HepG2 (cell line): ENCODE results near the gene IPO5. TPM values are rescaled to one million over a fixed set of nuclear protein-coding genes. Genes with fewer than 3 reads are reported as not detected.

Experiments used
- ATAC-seq: fragments of 200-7000 bp; cut with Tn5 transposase; 3 replicates; pipeline ENCODE4 v1.9.1; 2020; ENCODE audit warnings: mild to moderate bottlenecking, moderate library complexity
- BruUV-seq: library from RNA; stranded (reverse); fragments of 400-500 nt; replicated peaks from 2 replicates; lab custom pipeline; 2021; lab: Mats Ljungman, UMichigan
- CTCF ChIA-PET: fragments of 300-600 bp; formaldehyde crosslinking; extraction: SDS; loops from one replicate; lab custom pipeline; 2021; ENCODE audit warnings: low total read pairs, inconsistent platforms, low intra/inter-chr PET ratio; lab: Yijun Ruan, JAX
- POLR2A ChIA-PET: fragments of 350-600 bp; sonication (Branson Sonifier 250); formaldehyde crosslinking; loops from one replicate; lab custom pipeline; 2020; ENCODE audit warnings: antibody characterized with exemption, inconsistent platforms; lab: Yijun Ruan, JAX
- DNase-seq: peaks from one replicate; pipeline ENCODE4 v3.0.0-alpha.2; 2015; ENCODE audit warnings: low spot score
- FAIRE-seq: peaks from 3 replicates; lab custom pipeline; 2011; peaks lifted over from hg19 to GRCh38; lab: Jason Lieb, UNC
- H2AFZ ChIP-seq: one replicate; pipeline ENCODE4 v1.6.1; 2011; ENCODE audit warnings: low read length, inconsistent platforms
- H3K27ac ChIP-seq: fragments of 300-600 bp; 3 replicates; pipeline ENCODE4 v1.8.0; 2011; ENCODE audit warnings: mixed run types, mild to moderate bottlenecking, mixed read lengths, low read length, inconsistent platforms; ENCODE audit not compliant: insufficient read depth; ENCODE audit errors: extremely low read length
- H3K27me3 ChIP-seq, 2 experiments: fragments of 200-600 bp in 1 of 2; 2 replicates in 1 of 2; 3 replicates in 1 of 2; pipeline versions ENCODE4 v1.6.0 to v1.8.0; 2011; ENCODE audit warnings: low read length in 2 of 2, mild to moderate bottlenecking in 2 of 2, moderate library complexity in 2 of 2, inconsistent platforms in 1 of 2; ENCODE audit not compliant: insufficient read depth in 2 of 2, control insufficient read depth in 1 of 2
- H3K36me3 ChIP-seq, 2 experiments: fragments of 200-600 bp in 1 of 2; replicated peaks in 1 of 2; 2 replicates in 1 of 2; 3 replicates in 1 of 2; pipeline versions ENCODE4 v1.5.1 to v1.8.0; 2011; ENCODE audit warnings: low read length in 2 of 2, inconsistent platforms in 1 of 2; ENCODE audit not compliant: insufficient read depth in 2 of 2, control insufficient read depth in 1 of 2
- H3K4me1 ChIP-seq: 2 replicates; pipeline ENCODE4 v1.5.1; 2012; ENCODE audit warnings: low read length, inconsistent platforms; ENCODE audit not compliant: insufficient read depth
- H3K4me2 ChIP-seq: 2 replicates; pipeline ENCODE4 v1.6.0; 2011; ENCODE audit warnings: low read depth, low read length, inconsistent platforms
- H3K4me3 ChIP-seq, 3 experiments: fragments of 200-600 bp in 1 of 3; sonication (generic), shearing (Covaris generic) in 1 of 3; replicated peaks in 1 of 3; 2 replicates each; pipeline ENCODE4 v1.5.1; 2011 to 2016; ENCODE audit warnings: low read length in 3 of 3, inconsistent platforms in 2 of 3, low read depth in 2 of 3, mild to moderate bottlenecking in 2 of 3, control low read depth in 1 of 3, mixed read lengths in 1 of 3; ENCODE audit not compliant: insufficient read depth in 1 of 3
- H3K79me2 ChIP-seq: one replicate; pipeline ENCODE4 v1.6.1; 2011; ENCODE audit warnings: low read length, inconsistent platforms; ENCODE audit not compliant: insufficient read depth
- H3K9ac ChIP-seq: 2 replicates; pipeline ENCODE4 v1.6.0; 2011; ENCODE audit warnings: mild to moderate bottlenecking, low read depth, low read length, inconsistent platforms; ENCODE audit not compliant: insufficient read depth
- H3K9me3 ChIP-seq: 2 replicates; pipeline ENCODE4 v1.5.1; 2012; ENCODE audit warnings: mild to moderate bottlenecking, low read length
- H4K20me1 ChIP-seq: 2 replicates; pipeline ENCODE4 v1.6.0; 2011; ENCODE audit warnings: inconsistent platforms, mild to moderate bottlenecking, low read length, moderate library complexity; ENCODE audit not compliant: insufficient read depth
- ARNT2 ChIP-seq: sonication (generic); formaldehyde crosslinking; IDR thresholded peaks from 2 replicates; pipeline ENCODE4 v1.8.0; 2022; ENCODE audit warnings: mild to moderate bottlenecking, low read depth, missing genetic modification reagents, moderate library complexity
- CEBPB ChIP-seq: IDR thresholded peaks from 2 replicates; pipeline ENCODE4 v1.6.1; 2011; ENCODE audit warnings: low read depth, low read length, improper control_type of control experiment, borderline replicate concordance
- DPF2 ChIP-seq: sonication (generic); formaldehyde crosslinking; IDR thresholded peaks from 2 replicates; pipeline ENCODE4 v1.4.0; 2020; ENCODE audit warnings: mild to moderate bottlenecking, low read depth, missing genetic modification reagents, borderline replicate concordance
- HNRNPLL ChIP-seq: fragments of 200-400 bp; formaldehyde crosslinking; IDR thresholded peaks from 2 replicates; pipeline ENCODE4 v1.6.1; 2017; ENCODE audit warnings: mild to moderate bottlenecking, low read depth, low read length; ENCODE audit not compliant: poor library complexity, severe bottlenecking
- MED8 ChIP-seq: sonication (generic); formaldehyde crosslinking; IDR thresholded peaks from 2 replicates; pipeline ENCODE4 v1.8.1; 2023; ENCODE audit warnings: mild to moderate bottlenecking, missing genetic modification reagents; ENCODE audit not compliant: insufficient replicate concordance
- PHF8 ChIP-seq: sonication (generic); formaldehyde crosslinking; IDR thresholded peaks from 2 replicates; pipeline ENCODE4 v1.5.0; 2020; ENCODE audit warnings: missing genetic modification reagents
- RELA ChIP-seq: sonication (generic); formaldehyde crosslinking; IDR thresholded peaks from 2 replicates; pipeline ENCODE4 v1.4.0; 2020; ENCODE audit warnings: missing genetic modification reagents
- RXRA ChIP-seq: sonication (generic); formaldehyde crosslinking; IDR thresholded peaks from 2 replicates; pipeline ENCODE4 v1.5.1; 2020; ENCODE audit warnings: missing genetic modification reagents
- ZNF354B ChIP-seq: sonication (generic); formaldehyde crosslinking; IDR thresholded peaks from 2 replicates; pipeline ENCODE4 v1.8.0; 2022; ENCODE audit warnings: mild to moderate bottlenecking, missing genetic modification reagents
- ZNF652 ChIP-seq: IDR thresholded peaks from 2 replicates; pipeline ENCODE4 v1.6.1; 2016; ENCODE audit warnings: low read depth, borderline replicate concordance
- ZSCAN21 ChIP-seq: sonication (generic); formaldehyde crosslinking; IDR thresholded peaks from 2 replicates; pipeline ENCODE4 v1.8.0; 2022; ENCODE audit warnings: mild to moderate bottlenecking, missing genetic modification reagents, moderate library complexity, borderline replicate concordance
- WGBS: methylation state at CpG from one replicate; pipeline ENCODE4 v1.1.6; 2017; ENCODE audit warnings: low lambda C conversion rate; 5-methylcytosine and 5-hydroxymethylcytosine counted together
- in situ Hi-C: cut with HindIII; loops from 2 replicates; pipeline ENCODE4 v1.10.0; 2017; ENCODE audit warnings: low pct_unique_long_range_greater_than_20kb; ENCODE audit not compliant: extremely low pct_ligation_motif_present
- intact Hi-C: fragments of 100-400 bp; cut with micrococcal nuclease; formaldehyde crosslinking; loops from one replicate; pipeline ENCODE4 v1.10.0; 2022; ENCODE audit not compliant: unreplicated experiment
- polyA plus RNA-seq, 8 experiments: library from polyadenylated mRNA; depleted of rRNA in 3 of 8; stranded (reverse) in 7 of 8; unstranded in 1 of 8; fragments of >200 nt; fragmentation: Illumina TruSeq in 4 of 8; extraction: Trizol in 4 of 8; gene quantifications; 2 replicates each; pipeline versions ENCODE4 v1.2.1 to v1.2.3, GENCODE V29; 2011 to 2016; ENCODE audit warnings: low read depth in 4 of 8, missing spikeins in 1 of 8, mixed read lengths in 1 of 8; ENCODE audit not compliant: insufficient read depth in 1 of 8
- total RNA-seq, 5 experiments: library from RNA; depleted of rRNA; stranded (reverse); fragments of >200 nt; fragmentation: Illumina TruSeq; extraction: Trizol; gene quantifications; 2 replicates each; pipeline ENCODE4 v1.2.3, GENCODE V29; 2016; ENCODE audit warnings: low read depth in 1 of 5
- TF ChIP-seq, protein P1 (sequence below): IDR thresholded peaks from 2 replicates; pipeline ENCODE4 v1.6.1; 2016; ENCODE audit warnings: low read depth
- TF ChIP-seq, protein P2 (sequence below): sonication (generic); formaldehyde crosslinking; IDR thresholded peaks from 2 replicates; pipeline ENCODE4 v1.4.0; 2020; ENCODE audit warnings: missing genetic modification reagents, borderline replicate concordance
- TF ChIP-seq, protein P3 (sequence below), 2 experiments: IDR thresholded peaks; 2 replicates each; pipeline ENCODE4 v1.6.1; 2011 to 2012; ENCODE audit warnings: low read length in 2 of 2, borderline replicate concordance in 1 of 2, low read depth in 1 of 2, mild to moderate bottlenecking in 1 of 2, moderate library complexity in 1 of 2

The IPO5 gene
- total and polyA plus RNA-seq, 2 of the 13 experiments (the other 11 are each of a cell fraction or from before 2014, with no cell fraction given) = 155 to 242 TPM

DNA sequence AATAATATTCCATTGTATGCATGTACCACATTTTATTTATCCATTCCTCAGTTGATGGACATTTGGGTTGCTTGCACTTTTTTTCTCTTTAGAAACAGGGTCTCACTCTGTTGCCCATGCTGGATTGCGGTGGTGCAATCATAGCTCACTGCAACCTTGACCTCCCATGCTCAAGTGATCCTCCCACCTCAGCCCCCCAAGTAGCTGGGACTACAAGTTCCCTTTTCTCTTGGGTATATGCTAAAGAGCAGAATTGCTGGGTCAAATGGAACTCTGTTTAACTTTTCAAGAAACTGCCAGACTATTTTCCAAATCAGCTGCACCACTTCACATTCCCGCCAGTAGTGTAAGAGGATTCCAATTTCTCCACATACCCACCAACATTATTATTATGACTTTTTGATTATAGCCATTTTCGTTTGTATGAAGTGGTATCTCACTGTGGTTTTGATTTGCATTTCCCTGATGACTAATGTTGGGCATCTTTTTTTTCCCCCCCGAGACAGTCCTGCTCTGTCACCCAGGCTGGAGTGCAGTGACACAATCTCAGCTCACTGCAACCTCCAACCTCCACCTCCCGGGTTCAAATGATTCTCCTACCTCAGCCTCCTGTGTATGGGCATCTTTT is 7.6 kb upstream of the IPO5 start:
- Histone ChIP-seq H3K27me3 (0 out of 5 replicates have a peak, but pooled peaks cover 0 to 8% of the 10 kb centered on the region in 2 experiments), H3K79me2 (no peaks in the 10 kb centered on the region), H2AFZ (no peak overlapping the region), H3K4me1 (no peaks in the 10 kb centered on the region), H3K9ac (no peak overlapping the region), H3K4me2 (no peak overlapping the region), H3K27ac (no peak overlapping the region), H3K4me3 (no peak overlapping the region), H4K20me1 (no peaks in the 10 kb centered on the region), H3K36me3 (no peaks in the 10 kb centered on the region), H3K9me3 (no peaks in the 10 kb centered on the region)
- POLR2A ChIA-PET = no interaction called here
- intact Hi-C loops = no loop called here
- CTCF ChIA-PET = no interaction called here
- WGBS = 26% methylated on average over 5 of the region's 5 CpGs
- ATAC-seq (no peak), FAIRE-seq (no peak), DNase-seq (no peak)
- TF ChIP-seq ARNT2 (CRISPR knock-in tag) (no peak), DPF2 (no peak), MED8 (no peak), HNRNPLL (no peak), RXRA (CRISPR knock-in tag) (no peak), ZSCAN21 (CRISPR knock-in tag) (no peak), CEBPB (no peak), PHF8 (CRISPR knock-in tag) (no peak), ZNF354B (CRISPR knock-in tag) (no peak), RELA (CRISPR knock-in tag) (no peak), ZNF652 (CRISPR knock-in tag) (no peak)
- TF ChIP-seq, protein P1, sequence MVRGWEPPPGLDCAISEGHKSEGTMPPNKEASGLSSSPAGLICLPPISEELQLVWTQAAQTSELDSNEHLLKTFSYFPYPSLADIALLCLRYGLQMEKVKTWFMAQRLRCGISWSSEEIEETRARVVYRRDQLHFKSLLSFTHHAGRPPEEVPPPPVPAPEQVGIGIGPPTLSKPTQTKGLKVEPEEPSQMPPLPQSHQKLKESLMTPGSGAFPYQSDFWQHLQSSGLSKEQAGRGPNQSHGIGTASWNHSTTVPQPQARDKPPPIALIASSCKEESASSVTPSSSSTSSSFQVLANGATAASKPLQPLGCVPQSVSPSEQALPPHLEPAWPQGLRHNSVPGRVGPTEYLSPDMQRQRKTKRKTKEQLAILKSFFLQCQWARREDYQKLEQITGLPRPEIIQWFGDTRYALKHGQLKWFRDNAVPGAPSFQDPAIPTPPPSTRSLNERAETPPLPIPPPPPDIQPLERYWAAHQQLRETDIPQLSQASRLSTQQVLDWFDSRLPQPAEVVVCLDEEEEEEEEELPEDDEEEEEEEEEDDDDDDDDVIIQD (CRISPR knock-in tag) = no peak
- TF ChIP-seq, protein P2, sequence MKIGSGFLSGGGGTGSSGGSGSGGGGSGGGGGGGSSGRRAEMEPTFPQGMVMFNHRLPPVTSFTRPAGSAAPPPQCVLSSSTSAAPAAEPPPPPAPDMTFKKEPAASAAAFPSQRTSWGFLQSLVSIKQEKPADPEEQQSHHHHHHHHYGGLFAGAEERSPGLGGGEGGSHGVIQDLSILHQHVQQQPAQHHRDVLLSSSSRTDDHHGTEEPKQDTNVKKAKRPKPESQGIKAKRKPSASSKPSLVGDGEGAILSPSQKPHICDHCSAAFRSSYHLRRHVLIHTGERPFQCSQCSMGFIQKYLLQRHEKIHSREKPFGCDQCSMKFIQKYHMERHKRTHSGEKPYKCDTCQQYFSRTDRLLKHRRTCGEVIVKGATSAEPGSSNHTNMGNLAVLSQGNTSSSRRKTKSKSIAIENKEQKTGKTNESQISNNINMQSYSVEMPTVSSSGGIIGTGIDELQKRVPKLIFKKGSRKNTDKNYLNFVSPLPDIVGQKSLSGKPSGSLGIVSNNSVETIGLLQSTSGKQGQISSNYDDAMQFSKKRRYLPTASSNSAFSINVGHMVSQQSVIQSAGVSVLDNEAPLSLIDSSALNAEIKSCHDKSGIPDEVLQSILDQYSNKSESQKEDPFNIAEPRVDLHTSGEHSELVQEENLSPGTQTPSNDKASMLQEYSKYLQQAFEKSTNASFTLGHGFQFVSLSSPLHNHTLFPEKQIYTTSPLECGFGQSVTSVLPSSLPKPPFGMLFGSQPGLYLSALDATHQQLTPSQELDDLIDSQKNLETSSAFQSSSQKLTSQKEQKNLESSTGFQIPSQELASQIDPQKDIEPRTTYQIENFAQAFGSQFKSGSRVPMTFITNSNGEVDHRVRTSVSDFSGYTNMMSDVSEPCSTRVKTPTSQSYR = no peak
- TF ChIP-seq, protein P3, sequence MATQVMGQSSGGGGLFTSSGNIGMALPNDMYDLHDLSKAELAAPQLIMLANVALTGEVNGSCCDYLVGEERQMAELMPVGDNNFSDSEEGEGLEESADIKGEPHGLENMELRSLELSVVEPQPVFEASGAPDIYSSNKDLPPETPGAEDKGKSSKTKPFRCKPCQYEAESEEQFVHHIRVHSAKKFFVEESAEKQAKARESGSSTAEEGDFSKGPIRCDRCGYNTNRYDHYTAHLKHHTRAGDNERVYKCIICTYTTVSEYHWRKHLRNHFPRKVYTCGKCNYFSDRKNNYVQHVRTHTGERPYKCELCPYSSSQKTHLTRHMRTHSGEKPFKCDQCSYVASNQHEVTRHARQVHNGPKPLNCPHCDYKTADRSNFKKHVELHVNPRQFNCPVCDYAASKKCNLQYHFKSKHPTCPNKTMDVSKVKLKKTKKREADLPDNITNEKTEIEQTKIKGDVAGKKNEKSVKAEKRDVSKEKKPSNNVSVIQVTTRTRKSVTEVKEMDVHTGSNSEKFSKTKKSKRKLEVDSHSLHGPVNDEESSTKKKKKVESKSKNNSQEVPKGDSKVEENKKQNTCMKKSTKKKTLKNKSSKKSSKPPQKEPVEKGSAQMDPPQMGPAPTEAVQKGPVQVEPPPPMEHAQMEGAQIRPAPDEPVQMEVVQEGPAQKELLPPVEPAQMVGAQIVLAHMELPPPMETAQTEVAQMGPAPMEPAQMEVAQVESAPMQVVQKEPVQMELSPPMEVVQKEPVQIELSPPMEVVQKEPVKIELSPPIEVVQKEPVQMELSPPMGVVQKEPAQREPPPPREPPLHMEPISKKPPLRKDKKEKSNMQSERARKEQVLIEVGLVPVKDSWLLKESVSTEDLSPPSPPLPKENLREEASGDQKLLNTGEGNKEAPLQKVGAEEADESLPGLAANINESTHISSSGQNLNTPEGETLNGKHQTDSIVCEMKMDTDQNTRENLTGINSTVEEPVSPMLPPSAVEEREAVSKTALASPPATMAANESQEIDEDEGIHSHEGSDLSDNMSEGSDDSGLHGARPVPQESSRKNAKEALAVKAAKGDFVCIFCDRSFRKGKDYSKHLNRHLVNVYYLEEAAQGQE (IDR thresholded peaks at IDR 0.05; ENCODE audit: borderline replicate concordance in 1 of 2, low read depth in 1 of 2, low read length in 2 of 2) = no peak
- no TSS peak for BruUV-seq
- in situ Hi-C loops = no loop called here
